Hematopoietic multipotent progenitor cell treated with erythropoietin and hydrocortisone succinate and interleukin-3 and kit ligand, for 6 days (in vitro differentiated cells): Measurements from ENCODE around the gene LRCH1.
"Not testable (repeated sequence)": the region's sequence is repeated elsewhere in the genome, so short reads cannot be mapped to it uniquely, and the experiment has no call there.

Source experiments
- DNase-seq: peaks from one replicate; pipeline ENCODE4 v3.0.0-alpha.2; 2015

Gene LRCH1

GRCh38 chr13:46761866-46762265, 208.9 kb downstream of the LRCH1 start:
- no peak for DNase-seq

GRCh38 chr13:46769925-46770324, 217.0 kb downstream of the LRCH1 start:
- not testable (repeated sequence) for DNase-seq

- DNase-seq, result no peak
Measured at GRCh38 chr13:46771693-46772092, 218.7 kb downstream of the LRCH1 start.

- DNase-seq, result no peak
Measured at GRCh38 chr13:46773541-46773940, 220.6 kb downstream of the LRCH1 start.

GRCh38 chr13:46775385-46776107, 222.6 kb downstream of the LRCH1 start:
- DNase-seq, result no peak

GRCh38 chr13:46778095-46778494, 225.1 kb downstream of the LRCH1 start:
- DNase-seq, result no peak

GRCh38 chr13:46778890-46779289, 225.9 kb downstream of the LRCH1 start:
- DNase-seq, result no peak

- no peak for DNase-seq
Measured at GRCh38 chr13:46782066-46782465, 229.1 kb downstream of the LRCH1 start.

GRCh38 chr13:46782691-46783090, 229.7 kb downstream of the LRCH1 start:
- no peak for DNase-seq

- no peak for DNase-seq
Measured at GRCh38 chr13:46783504-46783903, 230.5 kb downstream of the LRCH1 start.

GRCh38 chr13:46795321-46795720, 242.4 kb downstream of the LRCH1 start:
- DNase-seq, result no peak

GRCh38 chr13:46796129-46796514, 243.2 kb downstream of the LRCH1 start:
- peak; percentile 16 for DNase-seq

GRCh38 chr13:46796515-46797474, 243.8 kb downstream of the LRCH1 start, which contains the start of gene ESD:
Gene ESD, minus strand, starts transcription at chr13:46797161. Its CDS starts 5,748 bp downstream, at chr13:46791413.
- peak; percentile 97 for DNase-seq

- peak; percentile 21 for DNase-seq
Measured at GRCh38 chr13:46797501-46798237, 244.7 kb downstream of the LRCH1 start.

GRCh38 chr13:46799139-46799538, 246.2 kb downstream of the LRCH1 start:
- peak; percentile 27 for DNase-seq

- DNase-seq, result no peak
Measured at GRCh38 chr13:46801858-46802257, 248.9 kb downstream of the LRCH1 start.
